ENCODE measurements around the gene GCSAM. TPM values are rescaled to one million over a fixed set of nuclear protein-coding genes. Genes with fewer than 3 reads are reported as not detected.

Gene GCSAM
- total and polyA plus RNA-seq, 2 donors (not counting 3 experiments of a cell fraction or from before 2014, with no cell fraction given), result not detected

GRCh38 chr3:112129925-112130637, 3.0 kb downstream of the GCSAM start:
- Histone ChIP-seq H4K20me1 (replicated peaks; ENCODE audit: control insufficient read depth, extremely low read depth, insufficient read depth, low read length) (no peaks in the 10 kb centered on the region), H3K27me3 (ENCODE audit: control insufficient read depth in 2 of 2, insufficient read depth in 2 of 2, low read length in 2 of 2) (no peaks in the 10 kb centered on the region), H3K4me1 (ENCODE audit: control insufficient read depth, extremely low read depth, insufficient read depth, low read length) (no peaks in the 10 kb centered on the region), H3K9me3 (replicated peaks; ENCODE audit: control insufficient read depth, insufficient read depth, low read length) (no peaks in the 10 kb centered on the region), H3K36me3 (ENCODE audit: control insufficient read depth in 2 of 2, extremely low read depth in 1 of 2, insufficient read depth in 2 of 2, low read length in 2 of 2) (no peaks in the 10 kb centered on the region), H3K4me3 (replicated peaks in 1 of 3; ENCODE audit: insufficient read depth in 1 of 3, low read depth in 1 of 3, low read length in 3 of 3) (no peak overlapping the region), H2AFZ (ENCODE audit: low read depth, low read length) (no peak overlapping the region), H3K9ac (replicated peaks; ENCODE audit: extremely low read depth, insufficient read depth, low read length) (no peak overlapping the region), H3K79me2 (ENCODE audit: control insufficient read depth, insufficient read depth, low read length) (no peaks in the 10 kb centered on the region), H3K9me1 (replicated peaks; ENCODE audit: control insufficient read depth, extremely low read depth, insufficient read depth, low read length) (no peaks in the 10 kb centered on the region), H3K4me2 (ENCODE audit: insufficient read depth, low read length) (no peak overlapping the region), H3K27ac (ENCODE audit: insufficient read depth, low read depth, low read length) (no peak overlapping the region)
- DNase-seq (ENCODE audit: low read depth, low spot score) (no peak), FAIRE-seq (no peak)
- BruUV-seq (replicated peaks), result no TSS peak
- CTCF ChIA-PET, result interaction anchor here (0.7 to 1.6 kb wide), 3 partner anchors 18 to 163 kb away, joined by 3 to 8 read pairs (median 3); partner anchors contain the start of gene SLC9C1
- TF ChIP-seq JUN (IDR thresholded peaks at IDR 0.05; ENCODE audit: borderline replicate concordance, insufficient read depth, insufficient read length, low read depth) (no peak), GATA2 (IDR thresholded peaks at IDR 0.05; ENCODE audit: insufficient read depth, insufficient read length, low read depth, low read length) (no peak), FOS (IDR thresholded peaks at IDR 0.05; ENCODE audit: borderline replicate concordance, insufficient read depth, low read length) (no peak), POLR2AphosphoS5 (IDR thresholded peaks at IDR 0.05; ENCODE audit: insufficient read depth, low read depth, low read length) (no peak), MYC (IDR thresholded peaks at IDR 0.05; ENCODE audit: low read depth, low read length) (no peak), EZH2 (IDR thresholded peaks at IDR 0.05; ENCODE audit: borderline replicate concordance, low read depth, low read length, severe bottlenecking) (no peak), POLR2A (IDR thresholded peaks at IDR 0.05; ENCODE audit: low read depth, low read length) (no peak), MAX (IDR thresholded peaks at IDR 0.05; ENCODE audit: insufficient read depth, insufficient read length) (no peak)
- TF ChIP-seq, protein P1, sequence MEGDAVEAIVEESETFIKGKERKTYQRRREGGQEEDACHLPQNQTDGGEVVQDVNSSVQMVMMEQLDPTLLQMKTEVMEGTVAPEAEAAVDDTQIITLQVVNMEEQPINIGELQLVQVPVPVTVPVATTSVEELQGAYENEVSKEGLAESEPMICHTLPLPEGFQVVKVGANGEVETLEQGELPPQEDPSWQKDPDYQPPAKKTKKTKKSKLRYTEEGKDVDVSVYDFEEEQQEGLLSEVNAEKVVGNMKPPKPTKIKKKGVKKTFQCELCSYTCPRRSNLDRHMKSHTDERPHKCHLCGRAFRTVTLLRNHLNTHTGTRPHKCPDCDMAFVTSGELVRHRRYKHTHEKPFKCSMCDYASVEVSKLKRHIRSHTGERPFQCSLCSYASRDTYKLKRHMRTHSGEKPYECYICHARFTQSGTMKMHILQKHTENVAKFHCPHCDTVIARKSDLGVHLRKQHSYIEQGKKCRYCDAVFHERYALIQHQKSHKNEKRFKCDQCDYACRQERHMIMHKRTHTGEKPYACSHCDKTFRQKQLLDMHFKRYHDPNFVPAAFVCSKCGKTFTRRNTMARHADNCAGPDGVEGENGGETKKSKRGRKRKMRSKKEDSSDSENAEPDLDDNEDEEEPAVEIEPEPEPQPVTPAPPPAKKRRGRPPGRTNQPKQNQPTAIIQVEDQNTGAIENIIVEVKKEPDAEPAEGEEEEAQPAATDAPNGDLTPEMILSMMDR (IDR thresholded peaks at IDR 0.05; ENCODE audit: extremely low read depth in 1 of 2, insufficient read depth in 1 of 2, low read depth in 1 of 2, low read length in 2 of 2), result no peak
- POLR2A ChIA-PET, result no interaction called here
- intact Hi-C loops (cut with micrococcal nuclease), result no loop called here
- dilution Hi-C loops (cut with MboI; ENCODE audit: extremely low pct_ligation_motif_present, low sequenced_read_pairs), result no loop called here

Data from endothelial cell of umbilical vein (primary cell).